ENCODE measurements around the gene TRIM2.

Gene TRIM2

DNA sequence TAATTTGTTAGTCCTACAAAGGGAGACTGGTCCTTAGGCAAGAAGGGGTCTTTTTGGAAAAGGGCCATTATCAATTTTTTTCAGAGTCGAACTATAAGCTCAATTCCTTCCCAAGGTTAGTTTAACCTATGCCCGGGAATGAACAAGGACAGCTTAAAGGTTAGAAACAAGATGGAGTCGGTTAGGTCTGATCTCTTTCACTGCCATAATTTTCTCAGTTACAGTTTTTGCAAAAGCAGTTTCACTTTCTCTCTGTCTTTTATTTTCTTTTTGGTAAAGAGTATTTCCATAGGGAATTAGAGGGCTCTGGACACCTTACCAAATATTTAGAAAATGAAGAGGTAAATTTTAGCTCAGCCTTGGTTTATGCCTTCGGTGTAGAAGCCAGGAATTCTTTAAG is 64.1 kb downstream of the TRIM2 start:
- H4K91ac ChIP-seq (ENCODE audit: low read depth, low read length) = no peak overlapping the region
- H3K9ac ChIP-seq (ENCODE audit: low read length) = no peak overlapping the region
- no peak overlapping the region for H2AFZ ChIP-seq (ENCODE audit: insufficient read depth, low read length, poor library complexity)

DNA sequence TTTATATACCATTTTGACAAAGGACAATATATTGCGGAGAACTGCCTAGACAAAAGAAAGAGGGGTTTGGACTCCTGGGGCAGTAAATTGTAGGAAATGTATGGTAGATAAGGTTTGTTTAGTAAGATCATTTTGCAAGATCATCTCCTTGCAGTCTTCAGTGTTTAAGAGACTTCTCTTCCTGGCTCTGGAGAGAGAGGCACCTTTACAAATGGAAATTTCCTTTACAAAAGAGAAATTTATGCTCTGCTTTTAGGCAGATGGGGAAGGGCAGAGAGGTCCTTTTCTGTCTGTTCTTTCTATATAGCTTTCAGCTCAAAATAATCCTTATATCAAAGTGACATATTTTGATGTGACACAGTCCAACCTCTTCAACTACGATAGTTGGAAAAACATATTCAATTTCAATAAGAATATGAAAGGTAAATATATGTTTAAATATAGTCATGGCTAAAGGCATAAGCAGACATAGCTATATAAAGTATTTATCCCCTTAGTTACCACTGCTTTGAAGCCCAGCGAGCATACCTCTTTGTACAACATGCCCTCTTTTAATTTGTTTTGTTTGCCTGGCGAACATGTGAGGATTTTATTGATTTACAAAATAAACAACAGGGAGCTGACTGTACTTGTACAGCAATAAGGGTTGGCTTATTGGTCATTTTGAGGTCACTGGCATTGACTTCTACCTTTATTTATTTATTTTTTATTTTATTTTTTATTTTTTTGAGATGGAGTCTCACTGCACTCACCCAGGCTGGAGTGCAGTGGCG is 65.2 kb downstream of the TRIM2 start:
- Histone ChIP-seq H3K14ac (ENCODE audit: low read length) (no peak overlapping the region), H3K9ac (ENCODE audit: low read length) (no peak overlapping the region), H3K4me1 (ENCODE audit: control insufficient read depth in 1 of 2, insufficient read depth in 2 of 2, low read length in 2 of 2) (peaks cover 0 to 4% of the 10 kb centered on the region in 2 experiments), H3K23ac (ENCODE audit: low read length) (no peak overlapping the region), H3K18ac (ENCODE audit: low read length) (no peak overlapping the region), H3K4ac (ENCODE audit: low read depth, low read length) (no peak overlapping the region), H3K4me2 (ENCODE audit: low read length) (no peak overlapping the region), H2BK12ac (ENCODE audit: low read length) (no peak overlapping the region), H2BK120ac (ENCODE audit: insufficient read depth, low read length, poor library complexity) (no peak overlapping the region), H4K91ac (ENCODE audit: low read depth, low read length) (no peak overlapping the region), H3K79me2 (ENCODE audit: control insufficient read depth, insufficient read depth, low read length, poor library complexity) (no peaks in the 10 kb centered on the region), H2BK5ac (ENCODE audit: low read depth, low read length, poor library complexity) (no peak overlapping the region), H3K9me3 (ENCODE audit: insufficient read depth, low read depth, low read length) (no peaks in the 10 kb centered on the region), H3K36me3 (ENCODE audit: control insufficient read depth in 1 of 2, insufficient read depth in 2 of 2, low read length in 2 of 2) (no peaks in the 10 kb centered on the region), H3K27ac (ENCODE audit: low read depth, low read length) (no peak overlapping the region), H4K12ac (ENCODE audit: low read depth, low read length) (no peak overlapping the region), H3K79me1 (ENCODE audit: low read length) (no peaks in the 10 kb centered on the region), H2AFZ (ENCODE audit: insufficient read depth, low read length, poor library complexity) (no peak overlapping the region), H4K8ac (ENCODE audit: low read depth, low read length) (no peak overlapping the region), H3K4me3 (ENCODE audit: low read depth, low read length) (no peak overlapping the region), H2AK5ac (ENCODE audit: low read length) (no peak overlapping the region), H3K27me3 (ENCODE audit: insufficient read depth, low read length) (no peaks in the 10 kb centered on the region)
- WGBS (ENCODE audit: extremely low coverage, insufficient coverage, insufficient read length) = no CpG with 5 or more reads among the region's 5 CpGs
- DNase-seq = no peak

More for the DNA sequence above, 64.1 kb downstream of the TRIM2 start:
- Histone ChIP-seq H3K4me3 (ENCODE audit: low read depth, low read length) (no peak overlapping the region), H2BK12ac (ENCODE audit: low read length) (no peak overlapping the region), H3K4me2 (ENCODE audit: low read length) (peak overlapping the region; percentile 24), H4K12ac (ENCODE audit: low read depth, low read length) (no peak overlapping the region), H4K8ac (ENCODE audit: low read depth, low read length) (no peak overlapping the region), H3K18ac (ENCODE audit: low read length) (no peak overlapping the region), H3K27ac (ENCODE audit: low read depth, low read length) (no peak overlapping the region), H3K14ac (ENCODE audit: low read length) (no peak overlapping the region), H3K4me1 (ENCODE audit: control insufficient read depth in 1 of 2, insufficient read depth in 2 of 2, low read length in 2 of 2) (peaks cover 0 to 3% of the 10 kb centered on the region in 2 experiments), H2BK5ac (ENCODE audit: low read depth, low read length, poor library complexity) (no peak overlapping the region), H3K79me1 (ENCODE audit: low read length) (no peaks in the 10 kb centered on the region), H3K9me3 (ENCODE audit: insufficient read depth, low read depth, low read length) (no peaks in the 10 kb centered on the region), H3K79me2 (ENCODE audit: control insufficient read depth, insufficient read depth, low read length, poor library complexity) (no peaks in the 10 kb centered on the region), H3K27me3 (ENCODE audit: insufficient read depth, low read length) (no peaks in the 10 kb centered on the region), H2AK5ac (ENCODE audit: low read length) (no peak overlapping the region), H3K36me3 (ENCODE audit: control insufficient read depth in 1 of 2, insufficient read depth in 2 of 2, low read length in 2 of 2) (no peaks in the 10 kb centered on the region), H2BK120ac (ENCODE audit: insufficient read depth, low read length, poor library complexity) (no peak overlapping the region), H3K4ac (ENCODE audit: low read depth, low read length) (no peak overlapping the region), H3K23ac (ENCODE audit: low read length) (no peak overlapping the region)
- WGBS (ENCODE audit: extremely low coverage, insufficient coverage, insufficient read length) = no CpG with 5 or more reads among the region's 4 CpGs
- no peak for DNase-seq

DNA sequence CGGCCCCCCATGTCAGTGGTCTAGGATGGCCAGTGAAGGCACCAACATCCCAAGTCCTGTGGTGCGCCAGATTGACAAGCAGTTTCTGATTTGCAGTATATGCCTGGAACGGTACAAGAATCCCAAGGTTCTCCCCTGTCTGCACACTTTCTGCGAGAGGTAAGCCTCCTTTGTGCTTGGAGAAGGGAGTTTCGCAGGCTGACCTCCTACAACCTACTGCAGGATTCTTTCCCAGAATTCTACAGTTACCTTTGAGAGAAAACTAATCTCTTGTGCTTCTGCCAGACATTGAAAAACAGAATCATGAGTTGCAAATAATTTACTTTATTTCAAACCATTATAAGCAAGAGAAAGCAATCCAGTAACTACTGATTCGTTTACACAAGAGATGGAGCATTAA is 66.1 kb downstream of the TRIM2 start:
- Histone ChIP-seq H2BK120ac (ENCODE audit: insufficient read depth, low read length, poor library complexity) (no peak overlapping the region), H3K4me2 (ENCODE audit: low read length) (no peak overlapping the region), H2AFZ (ENCODE audit: insufficient read depth, low read length, poor library complexity) (no peak overlapping the region), H2BK5ac (ENCODE audit: low read depth, low read length, poor library complexity) (no peak overlapping the region), H3K4me3 (ENCODE audit: low read depth, low read length) (no peak overlapping the region), H4K8ac (ENCODE audit: low read depth, low read length) (no peak overlapping the region), H4K91ac (ENCODE audit: low read depth, low read length) (no peak overlapping the region), H3K4ac (ENCODE audit: low read depth, low read length) (no peak overlapping the region), H3K23ac (ENCODE audit: low read length) (no peak overlapping the region), H3K9ac (ENCODE audit: low read length) (no peak overlapping the region), H3K18ac (ENCODE audit: low read length) (no peak overlapping the region), H2BK12ac (ENCODE audit: low read length) (no peak overlapping the region), H3K4me1 (ENCODE audit: control insufficient read depth in 1 of 2, insufficient read depth in 2 of 2, low read length in 2 of 2) (peaks cover 0 to 4% of the 10 kb centered on the region in 2 experiments), H3K9me3 (ENCODE audit: insufficient read depth, low read depth, low read length) (no peaks in the 10 kb centered on the region), H3K27ac (ENCODE audit: low read depth, low read length) (no peak overlapping the region), H3K79me1 (ENCODE audit: low read length) (no peaks in the 10 kb centered on the region), H3K36me3 (ENCODE audit: control insufficient read depth in 1 of 2, insufficient read depth in 2 of 2, low read length in 2 of 2) (no peaks in the 10 kb centered on the region), H4K12ac (ENCODE audit: low read depth, low read length) (no peak overlapping the region), H2AK5ac (ENCODE audit: low read length) (no peak overlapping the region), H3K27me3 (ENCODE audit: insufficient read depth, low read length) (no peaks in the 10 kb centered on the region), H3K14ac (ENCODE audit: low read length) (no peak overlapping the region), H3K79me2 (ENCODE audit: control insufficient read depth, insufficient read depth, low read length, poor library complexity) (no peaks in the 10 kb centered on the region)
- WGBS (ENCODE audit: extremely low coverage, insufficient coverage, insufficient read length) = no CpG with 5 or more reads among the region's 6 CpGs
- DNase-seq = no peak

DNA sequence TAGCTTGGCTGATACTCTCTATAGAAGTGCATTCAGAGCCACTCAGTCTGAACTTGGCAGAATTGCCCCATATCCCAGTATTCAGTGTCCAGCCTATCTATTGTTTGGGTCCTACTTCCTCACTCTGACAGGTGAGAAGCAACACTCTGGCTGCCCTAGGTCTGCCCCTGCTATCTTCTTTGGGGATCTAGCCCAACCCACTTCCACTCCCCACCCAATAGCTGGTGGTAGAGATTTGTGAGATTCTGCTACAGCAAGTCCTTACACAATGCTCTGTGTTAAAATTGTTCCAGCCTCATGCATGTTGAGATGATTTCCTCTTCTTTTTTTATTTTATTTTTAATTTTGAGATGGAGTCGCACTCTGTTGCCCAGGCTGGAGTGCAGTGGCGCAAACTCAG is 67.6 kb downstream of the TRIM2 start:
- no peaks in the 10 kb centered on the region for H3K36me3 ChIP-seq (ENCODE audit: control insufficient read depth in 1 of 2, insufficient read depth in 2 of 2, low read length in 2 of 2)
- no peak overlapping the region for H2AK5ac ChIP-seq (ENCODE audit: low read length)
- H3K27me3 ChIP-seq (ENCODE audit: insufficient read depth, low read length) = no peaks in the 10 kb centered on the region
- no peak overlapping the region for H3K4me2 ChIP-seq (ENCODE audit: low read length)
- H3K23ac ChIP-seq (ENCODE audit: low read length) = no peak overlapping the region
- H2BK120ac ChIP-seq (ENCODE audit: insufficient read depth, low read length, poor library complexity) = no peak overlapping the region
- H4K91ac ChIP-seq (ENCODE audit: low read depth, low read length) = no peak overlapping the region
- no peak for DNase-seq
- H3K79me1 ChIP-seq (ENCODE audit: low read length) = no peaks in the 10 kb centered on the region
- no CpG with 5 or more reads among the region's 2 CpGs for WGBS (ENCODE audit: extremely low coverage, insufficient coverage, insufficient read length)
- no peak overlapping the region for H2BK5ac ChIP-seq (ENCODE audit: low read depth, low read length, poor library complexity)
- no peak overlapping the region for H3K9ac ChIP-seq (ENCODE audit: low read length)
- H2BK12ac ChIP-seq (ENCODE audit: low read length) = no peak overlapping the region
- H3K4me1 ChIP-seq (ENCODE audit: control insufficient read depth in 1 of 2, insufficient read depth in 2 of 2, low read length in 2 of 2) = peaks cover 0 to 4% of the 10 kb centered on the region in 2 experiments
- H3K27ac ChIP-seq (ENCODE audit: low read depth, low read length) = no peak overlapping the region
- no peaks in the 10 kb centered on the region for H3K9me3 ChIP-seq (ENCODE audit: insufficient read depth, low read depth, low read length)
- no peak overlapping the region for H2AFZ ChIP-seq (ENCODE audit: insufficient read depth, low read length, poor library complexity)
- H3K79me2 ChIP-seq (ENCODE audit: control insufficient read depth, insufficient read depth, low read length, poor library complexity) = no peaks in the 10 kb centered on the region
- H3K18ac ChIP-seq (ENCODE audit: low read length) = no peak overlapping the region
- H4K8ac ChIP-seq (ENCODE audit: low read depth, low read length) = no peak overlapping the region
- H3K4ac ChIP-seq (ENCODE audit: low read depth, low read length) = no peak overlapping the region
- no peak overlapping the region for H4K12ac ChIP-seq (ENCODE audit: low read depth, low read length)
- H3K4me3 ChIP-seq (ENCODE audit: low read depth, low read length) = no peak overlapping the region
- H3K14ac ChIP-seq (ENCODE audit: low read length) = no peak overlapping the region

Measured in trophoblast cell (in vitro differentiated cells and primary cell).